Activated T-cell treated with anti-CD3 and anti-CD28 coated beads, Interleukin-2, amount 50 U/mL, for 4 hours (primary cell): ENCODE results near the gene DMRTB1. TPM values are rescaled to one million over a fixed set of nuclear protein-coding genes. Genes with fewer than 3 reads are reported as not detected.
"Not testable (repeated sequence)": the region's sequence is repeated elsewhere in the genome, so short reads cannot be mapped to it uniquely, and the experiment has no call there.

ENCODE experiments used
- ATAC-seq, 2 donors: fragments of 200-7000 bp; cut with Tn5 transposase; one replicate each; pipeline ENCODE4 v1.10.0; 2021
- DNase-seq: peaks from one replicate; pipeline ENCODE4 v3.0.0-alpha.2; 2020
- H3K27me3 Mint-ChIP-seq: one replicate; pipeline ENCODE4 v1.8.0; 2021; ENCODE audit warnings: low read depth, mixed read lengths
- H3K36me3 Mint-ChIP-seq: one replicate; pipeline ENCODE4 v1.8.0; 2022; ENCODE audit warnings: mixed read lengths; ENCODE audit not compliant: insufficient read depth
- H3K4me1 Mint-ChIP-seq: one replicate; pipeline ENCODE4 v1.8.0; 2021; ENCODE audit warnings: low read depth, mixed read lengths
- H3K4me3 Mint-ChIP-seq: one replicate; pipeline ENCODE4 v1.8.0; 2021; ENCODE audit warnings: mild to moderate bottlenecking, moderate library complexity, mixed read lengths
- H3K9me3 Mint-ChIP-seq: one replicate; pipeline ENCODE4 v1.8.0; 2021; ENCODE audit warnings: mixed read lengths
- total RNA-seq, 3 donors: library from RNA; stranded (reverse); gene quantifications; one replicate each; pipeline ENCODE4 v1.2.1, GENCODE V29; 2021

The DMRTB1 gene
- total RNA-seq, 3 donors from 2014 or later, result not detected

- H3K9me3 Mint-ChIP-seq, result peaks cover 7% of the 10 kb centered on the region
- H3K36me3 Mint-ChIP-seq, result peaks cover 2% of the 10 kb centered on the region
- no peak overlapping the region for H3K4me3 Mint-ChIP-seq
- H3K4me1 Mint-ChIP-seq, result peaks cover 4% of the 10 kb centered on the region
- DNase-seq, result no peak
- ATAC-seq, result no peak
- H3K27me3 Mint-ChIP-seq, result peaks cover 12% of the 10 kb centered on the region
Observed at GRCh38 chr1:53421208-53421607, 38.0 kb upstream of the DMRTB1 start.

GRCh38 chr1:53430261-53430660 lies 28.9 kb upstream of the DMRTB1 start:
- Mint-ChIP-seq H3K27me3 (peaks cover 5% of the 10 kb centered on the region), H3K4me1 (peaks cover 9% of the 10 kb centered on the region), H3K9me3 (no peaks in the 10 kb centered on the region), H3K4me3 (no peak overlapping the region), H3K36me3 (no peaks in the 10 kb centered on the region)
- no peak for DNase-seq
- no peak for ATAC-seq

DNA sequence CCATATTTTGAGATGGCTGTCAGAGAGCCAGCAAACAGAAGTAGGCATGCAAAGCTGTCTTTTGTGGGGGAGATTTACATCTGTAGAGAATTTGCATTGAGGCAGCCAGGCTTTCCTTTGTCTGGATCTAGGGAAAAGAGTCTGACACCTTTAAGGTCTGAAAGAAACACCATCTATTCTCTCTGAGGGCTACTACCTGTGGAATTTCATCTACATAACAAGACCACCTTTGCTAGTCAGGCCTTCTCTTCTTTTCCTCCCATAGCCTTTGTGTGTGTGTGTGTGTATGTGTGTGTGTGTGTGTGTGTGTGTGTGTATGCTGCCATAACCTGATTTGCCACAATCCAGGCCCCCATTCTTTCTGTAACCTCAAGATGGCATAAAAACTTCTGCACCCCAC lies 28.4 kb upstream of the DMRTB1 start:
- ATAC-seq (no peak), DNase-seq (no peak)
- Mint-ChIP-seq H3K27me3 (peaks cover 2% of the 10 kb centered on the region), H3K36me3 (no peaks in the 10 kb centered on the region), H3K9me3 (no peaks in the 10 kb centered on the region), H3K4me3 (no peak overlapping the region), H3K4me1 (peaks cover 9% of the 10 kb centered on the region)

GRCh38 chr1:53431244-53431643 lies 28.0 kb upstream of the DMRTB1 start:
- DNase-seq (no peak), ATAC-seq (no peak)
- Mint-ChIP-seq H3K4me3 (no peak overlapping the region), H3K9me3 (no peaks in the 10 kb centered on the region), H3K27me3 (no peaks in the 10 kb centered on the region), H3K4me1 (peaks cover 9% of the 10 kb centered on the region), H3K36me3 (no peaks in the 10 kb centered on the region)

DNA sequence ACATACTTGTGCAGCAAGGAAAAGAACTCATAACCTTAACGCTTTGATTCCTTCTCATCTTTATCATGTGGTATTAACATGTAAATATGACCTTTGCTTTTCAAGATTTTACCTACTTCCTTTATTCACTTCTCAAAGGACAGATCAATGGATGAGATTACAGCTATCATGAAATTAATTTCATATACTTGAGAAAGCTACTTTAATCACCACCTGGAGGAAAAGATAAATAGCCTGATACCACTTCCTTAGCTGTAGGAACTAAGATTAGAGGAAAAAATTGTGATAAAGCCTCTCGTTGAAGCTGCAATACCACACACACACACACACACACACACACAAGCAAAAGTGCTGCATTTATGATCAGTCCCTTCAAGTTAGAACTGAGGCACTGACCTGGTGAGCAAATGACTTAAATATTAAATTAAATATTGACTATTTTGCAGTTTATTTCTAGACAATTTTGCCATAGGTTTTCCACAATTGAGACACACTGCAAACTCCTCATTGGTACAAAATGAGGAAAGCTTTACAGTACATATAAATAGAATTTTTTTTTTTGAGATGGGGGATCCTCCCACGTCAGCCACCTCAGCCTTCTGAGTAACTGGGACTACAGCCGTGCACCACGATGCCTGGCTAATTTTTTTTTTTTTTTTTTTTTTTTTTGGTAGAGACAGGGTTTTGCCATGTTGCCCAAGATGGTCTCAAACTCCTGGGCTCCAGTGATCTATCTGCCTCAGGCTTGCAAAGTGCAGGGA lies 27.2 kb upstream of the DMRTB1 start:
- Mint-ChIP-seq H3K9me3 (no peaks in the 10 kb centered on the region), H3K27me3 (no peaks in the 10 kb centered on the region), H3K4me1 (peaks cover 9% of the 10 kb centered on the region), H3K36me3 (no peaks in the 10 kb centered on the region), H3K4me3 (no peak overlapping the region)
- no peak for DNase-seq
- ATAC-seq, result no peak

DNA sequence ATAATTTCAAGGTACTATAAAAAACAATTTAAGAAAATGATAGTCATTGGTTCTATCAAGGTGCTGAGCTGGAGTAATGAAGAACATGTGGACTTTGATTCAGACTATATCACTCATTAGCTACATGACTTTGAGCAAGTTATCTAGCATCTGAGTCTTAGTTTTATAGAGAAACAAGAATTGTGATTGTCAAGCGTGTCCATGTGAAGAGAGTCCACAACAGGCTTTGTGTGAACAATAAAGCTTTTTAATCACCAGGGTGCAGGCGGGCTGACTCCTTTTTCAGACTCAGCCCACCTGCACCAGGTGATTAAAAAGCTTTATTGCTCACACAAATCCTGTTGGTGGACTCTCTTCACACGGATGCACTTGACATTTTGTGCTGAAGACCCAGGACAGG lies 26.6 kb upstream of the DMRTB1 start:
- no peak for ATAC-seq
- H3K4me1 Mint-ChIP-seq, result peaks cover 9% of the 10 kb centered on the region
- DNase-seq, result no peak
- no peaks in the 10 kb centered on the region for H3K36me3 Mint-ChIP-seq
- no peaks in the 10 kb centered on the region for H3K27me3 Mint-ChIP-seq
- no peak overlapping the region for H3K4me3 Mint-ChIP-seq
- no peaks in the 10 kb centered on the region for H3K9me3 Mint-ChIP-seq

- not testable (repeated sequence) for ATAC-seq, DNase-seq
Observed at GRCh38 chr1:53434405-53435007, 24.7 kb upstream of the DMRTB1 start.

GRCh38 chr1:53435151-53435550 lies 24.0 kb upstream of the DMRTB1 start:
- no peak overlapping the region for H3K4me3 Mint-ChIP-seq
- no peaks in the 10 kb centered on the region for H3K36me3 Mint-ChIP-seq
- DNase-seq (no peak), ATAC-seq (no peak)
- H3K27me3 Mint-ChIP-seq, result no peaks in the 10 kb centered on the region
- H3K4me1 Mint-ChIP-seq, result peaks cover 9% of the 10 kb centered on the region
- H3K9me3 Mint-ChIP-seq, result no peaks in the 10 kb centered on the region

More at GRCh38 chr1:53434405-53435007, 24.7 kb upstream of the DMRTB1 start:
- H3K4me3 Mint-ChIP-seq, H3K36me3 Mint-ChIP-seq, H3K4me1 Mint-ChIP-seq, H3K9me3 Mint-ChIP-seq, H3K27me3 Mint-ChIP-seq: not testable (repeated sequence)

GRCh38 chr1:53438427-53439336 lies 20.5 kb upstream of the DMRTB1 start:
- H3K36me3 Mint-ChIP-seq, result no peaks in the 10 kb centered on the region
- H3K27me3 Mint-ChIP-seq, result no peaks in the 10 kb centered on the region
- H3K4me3 Mint-ChIP-seq, result no peak overlapping the region
- no peaks in the 10 kb centered on the region for H3K9me3 Mint-ChIP-seq
- no peak for DNase-seq
- ATAC-seq, result no peak
- H3K4me1 Mint-ChIP-seq, result no peaks in the 10 kb centered on the region

- no peaks in the 10 kb centered on the region for H3K9me3 Mint-ChIP-seq
- DNase-seq (no peak), ATAC-seq (no peak)
- no peaks in the 10 kb centered on the region for H3K27me3 Mint-ChIP-seq
- no peak overlapping the region for H3K4me3 Mint-ChIP-seq
- H3K4me1 Mint-ChIP-seq, result no peaks in the 10 kb centered on the region
- no peaks in the 10 kb centered on the region for H3K36me3 Mint-ChIP-seq
Observed at GRCh38 chr1:53439337-53440207, 19.6 kb upstream of the DMRTB1 start.

DNA sequence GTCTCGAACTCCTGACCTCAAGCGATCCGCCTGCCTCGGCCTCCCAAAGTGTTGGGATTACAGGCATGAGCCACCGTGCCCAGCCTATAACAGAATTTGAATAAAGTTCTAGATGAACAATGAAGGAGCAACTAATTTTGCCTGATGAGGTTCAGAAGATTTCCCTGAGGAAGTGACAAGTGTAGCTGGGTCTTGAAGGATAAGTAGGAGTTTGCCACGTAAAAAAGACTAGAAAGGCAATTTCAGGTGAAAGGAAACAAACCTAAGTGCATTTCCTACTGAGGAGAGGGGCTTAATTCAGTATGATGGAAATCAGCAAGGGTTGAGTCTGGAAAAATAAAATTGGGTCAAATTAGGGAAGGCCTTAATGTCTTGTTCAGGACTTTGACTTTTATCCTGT lies 18.6 kb upstream of the DMRTB1 start:
- DNase-seq (no peak), ATAC-seq (no peak)
- no peaks in the 10 kb centered on the region for H3K9me3 Mint-ChIP-seq
- no peaks in the 10 kb centered on the region for H3K27me3 Mint-ChIP-seq
- H3K4me1 Mint-ChIP-seq, result no peaks in the 10 kb centered on the region
- no peaks in the 10 kb centered on the region for H3K36me3 Mint-ChIP-seq
- H3K4me3 Mint-ChIP-seq, result no peak overlapping the region

DNA sequence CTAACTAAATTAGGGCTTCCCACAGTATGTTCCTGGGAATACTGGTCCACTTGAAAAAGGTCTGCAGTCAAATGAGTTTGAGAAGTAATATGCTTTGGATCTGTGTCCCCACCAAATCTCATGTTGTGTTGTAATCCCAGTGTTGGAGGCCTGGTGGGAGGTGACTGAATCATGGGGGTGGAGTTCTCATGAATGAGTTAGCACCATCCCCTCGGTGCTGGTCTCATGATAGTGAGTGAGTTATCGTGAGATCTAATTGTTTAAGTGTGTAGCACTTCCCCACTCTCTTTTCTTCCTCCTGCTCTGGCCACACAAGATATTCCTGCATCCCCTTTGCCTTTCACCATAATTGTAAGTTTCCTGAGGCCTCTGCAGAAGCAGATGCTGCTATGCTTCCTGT lies 16.9 kb upstream of the DMRTB1 start:
- no peaks in the 10 kb centered on the region for H3K4me1 Mint-ChIP-seq
- no peaks in the 10 kb centered on the region for H3K36me3 Mint-ChIP-seq
- H3K27me3 Mint-ChIP-seq, result no peaks in the 10 kb centered on the region
- H3K4me3 Mint-ChIP-seq, result no peak overlapping the region
- no peaks in the 10 kb centered on the region for H3K9me3 Mint-ChIP-seq
- no peak for DNase-seq
- ATAC-seq, result no peak

GRCh38 chr1:53446051-53446450 lies 13.1 kb upstream of the DMRTB1 start:
- ATAC-seq, result no peak
- Mint-ChIP-seq H3K27me3 (peaks cover 3% of the 10 kb centered on the region), H3K36me3 (no peaks in the 10 kb centered on the region), H3K4me1 (no peaks in the 10 kb centered on the region), H3K4me3 (no peak overlapping the region), H3K9me3 (no peaks in the 10 kb centered on the region)
- DNase-seq, result no peak

DNA sequence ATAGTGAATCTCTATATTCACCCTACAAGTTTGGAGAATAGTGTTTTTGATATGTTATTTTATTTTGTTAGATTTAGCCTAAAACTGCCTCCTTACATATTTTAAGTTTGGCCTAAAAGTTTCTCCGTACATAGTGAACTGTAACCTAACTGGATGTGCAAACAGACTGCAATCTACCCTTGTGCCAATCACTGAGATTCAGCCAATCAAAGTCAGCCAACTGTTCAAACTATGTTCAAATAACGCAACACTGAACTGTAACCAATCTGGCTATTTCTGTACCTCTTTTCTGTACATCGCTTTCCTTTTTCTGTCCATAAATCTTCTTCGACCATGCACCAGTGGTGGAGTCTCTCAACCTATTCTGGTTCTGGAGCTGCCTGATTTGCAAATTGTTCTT lies 11.8 kb upstream of the DMRTB1 start:
- H3K4me3 Mint-ChIP-seq, result no peak overlapping the region
- H3K4me1 Mint-ChIP-seq, result no peaks in the 10 kb centered on the region
- H3K9me3 Mint-ChIP-seq, result no peaks in the 10 kb centered on the region
- no peak for ATAC-seq
- peaks cover 3% of the 10 kb centered on the region for H3K27me3 Mint-ChIP-seq
- DNase-seq, result no peak
- H3K36me3 Mint-ChIP-seq, result no peaks in the 10 kb centered on the region
